HL-60 (cell line): ENCODE results near the gene TRERF1.

Source experiments
- DNase-seq, 2 experiments: peaks; one replicate each; pipeline ENCODE4 v3.0.0-alpha.2; 2010 to 2020; ENCODE audit warnings: low read depth in 1 of 2, low spot score in 1 of 2
- H3K27ac ChIP-seq: fragments of 250-450 bp; sonication (Bioruptor Pico); replicated peaks from 2 replicates; pipeline ENCODE4 v1.5.1; 2020; ENCODE audit warnings: mild to moderate bottlenecking, moderate library complexity
- H3K27me3 ChIP-seq: fragments of 250-450 bp; sonication (Bioruptor Pico); 2 replicates; pipeline ENCODE4 v1.5.1; 2021; ENCODE audit warnings: mild to moderate bottlenecking, moderate library complexity; ENCODE audit not compliant: insufficient read depth, poor library complexity, severe bottlenecking
- H3K4me3 ChIP-seq: replicated peaks from 2 replicates; pipeline ENCODE4 v1.5.1; 2011; ENCODE audit warnings: mild to moderate bottlenecking, control low read depth, low read length; ENCODE audit not compliant: insufficient read depth
- CTCF ChIP-seq: IDR thresholded peaks from one replicate; pipeline ENCODE4 v1.5.1; 2011; ENCODE audit warnings: low read length, control low read depth, inconsistent platforms; ENCODE audit not compliant: insufficient read depth
- GABPA ChIP-seq: IDR thresholded peaks from 2 replicates; pipeline ENCODE4 v1.6.1; 2012; ENCODE audit warnings: low read depth
- POLR2AphosphoS5 ChIP-seq: IDR thresholded peaks from 2 replicates; pipeline ENCODE4 v1.6.1; 2012; ENCODE audit warnings: low read depth
- REST ChIP-seq: IDR thresholded peaks from 2 replicates; pipeline ENCODE4 v1.6.1; 2012; ENCODE audit warnings: low read depth; ENCODE audit not compliant: insufficient replicate concordance
- SPI1 ChIP-seq: IDR thresholded peaks from 2 replicates; pipeline ENCODE4 v1.6.1; 2012; ENCODE audit warnings: low read depth, mild to moderate bottlenecking, borderline replicate concordance

TRERF1 gene

GRCh38 chr6:42259841-42260395, 191.8 kb downstream of the TRERF1 start:
- no peak overlapping the region for H3K27ac ChIP-seq
- DNase-seq = no peak
- no peaks in the 10 kb centered on the region for H3K27me3 ChIP-seq
- H3K4me3 ChIP-seq = no peak overlapping the region
- TF ChIP-seq SPI1 = no peak
- no peak for TF ChIP-seq POLR2AphosphoS5
- no peak for TF ChIP-seq CTCF
- TF ChIP-seq GABPA = no peak
- TF ChIP-seq REST = no peak

GRCh38 chr6:42259286-42259685, 192.4 kb downstream of the TRERF1 start:
- DNase-seq = no peak
- no peak overlapping the region for H3K4me3 ChIP-seq
- TF ChIP-seq SPI1 (no peak), GABPA (no peak), REST (no peak), POLR2AphosphoS5 (no peak), CTCF (no peak)
- no peak overlapping the region for H3K27ac ChIP-seq
- no peaks in the 10 kb centered on the region for H3K27me3 ChIP-seq

- no peak for DNase-seq
- Histone ChIP-seq H3K27ac (no peak overlapping the region), H3K27me3 (no peaks in the 10 kb centered on the region), H3K4me3 (no peak overlapping the region)
- TF ChIP-seq POLR2AphosphoS5 = no peak
- TF ChIP-seq REST = no peak
- no peak for TF ChIP-seq SPI1
- no peak for TF ChIP-seq CTCF
- no peak for TF ChIP-seq GABPA
Observed at GRCh38 chr6:42257614-42258013, 194.1 kb downstream of the TRERF1 start.
